T-helper 2 cell (primary cell): ENCODE data around the gene ALDH1A1.
A peak's percentile ranks its signal among the peaks of the same experiment; 100 is the strongest.
"Not testable (repeated sequence)": the region's sequence is repeated elsewhere in the genome, so short reads cannot be mapped to it uniquely, and the experiment has no call there.

Source experiments
- DNase-seq, 5 experiments: peaks; one replicate each; pipeline versions ENCODE4 v3.0.0 to v3.0.0-alpha.2; 2012 to 2022

The ALDH1A1 gene

DNA sequence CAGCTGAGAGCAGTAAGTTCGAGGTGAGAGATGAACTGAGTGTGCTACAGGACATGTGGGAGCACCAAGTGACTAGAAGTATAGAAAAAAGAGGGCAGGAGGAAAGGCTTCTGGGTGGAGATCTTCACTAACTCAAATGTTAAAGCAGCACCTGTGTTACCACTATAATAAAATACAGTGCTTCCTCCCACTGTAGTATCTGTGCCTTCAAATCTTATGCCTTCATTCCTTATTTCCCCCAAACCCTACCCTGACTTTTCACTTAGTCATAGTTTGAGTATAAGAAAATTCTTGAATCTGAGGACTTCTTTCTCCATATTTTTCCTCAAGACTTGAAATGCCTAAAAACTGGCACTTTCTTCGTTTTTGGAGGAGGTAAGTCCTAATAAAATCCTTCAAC, 61.8 kb downstream of the ALDH1A1 start:
- DNase-seq = no peak

DNA sequence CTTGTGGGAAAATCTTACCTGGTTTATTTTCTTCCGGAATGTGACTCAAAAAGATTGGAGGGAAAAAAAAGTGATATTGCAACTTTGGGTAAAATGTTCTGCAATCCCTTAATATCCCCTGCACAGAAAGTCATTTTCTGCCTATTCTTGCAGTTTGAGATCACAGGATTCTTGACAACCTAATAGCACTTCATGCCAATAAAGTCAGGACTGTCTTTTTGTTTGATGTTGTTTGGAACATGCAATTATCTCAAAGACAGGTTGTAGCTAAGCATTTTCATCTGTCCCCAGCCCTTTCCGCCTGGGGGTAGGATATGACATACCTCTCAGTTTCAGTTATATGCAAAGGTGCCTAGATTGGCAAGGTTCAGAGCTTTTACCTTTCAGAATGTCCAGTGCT, 63.9 kb downstream of the ALDH1A1 start:
- no peak for DNase-seq

DNA sequence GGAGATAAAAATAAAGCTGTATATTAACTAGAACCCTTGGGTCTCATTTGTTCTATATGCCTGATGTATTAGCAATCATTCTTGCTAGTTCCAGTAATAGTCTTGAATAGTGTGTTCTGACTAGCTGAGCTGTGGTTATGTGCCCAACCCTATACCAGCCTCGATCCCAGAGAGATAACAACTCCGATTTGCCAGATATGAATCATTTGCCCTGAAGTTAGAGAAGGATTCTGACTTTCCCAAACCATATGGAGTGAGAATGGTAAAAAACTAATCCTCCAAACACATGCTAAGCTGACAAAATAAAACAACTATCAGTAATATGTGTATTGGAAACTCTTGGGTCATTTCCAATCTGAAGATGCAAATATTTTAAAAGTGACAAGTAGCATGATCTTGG, 64.8 kb downstream of the ALDH1A1 start:
- no peak for DNase-seq

- DNase-seq = no peak
Measured at GRCh38 chr9:72886386-72886785, 66.5 kb downstream of the ALDH1A1 start.

- DNase-seq = no peak
Measured at GRCh38 chr9:72884508-72884907, 68.3 kb downstream of the ALDH1A1 start.

- no peak for DNase-seq
Measured at GRCh38 chr9:72883875-72884274, 69.0 kb downstream of the ALDH1A1 start.

DNA sequence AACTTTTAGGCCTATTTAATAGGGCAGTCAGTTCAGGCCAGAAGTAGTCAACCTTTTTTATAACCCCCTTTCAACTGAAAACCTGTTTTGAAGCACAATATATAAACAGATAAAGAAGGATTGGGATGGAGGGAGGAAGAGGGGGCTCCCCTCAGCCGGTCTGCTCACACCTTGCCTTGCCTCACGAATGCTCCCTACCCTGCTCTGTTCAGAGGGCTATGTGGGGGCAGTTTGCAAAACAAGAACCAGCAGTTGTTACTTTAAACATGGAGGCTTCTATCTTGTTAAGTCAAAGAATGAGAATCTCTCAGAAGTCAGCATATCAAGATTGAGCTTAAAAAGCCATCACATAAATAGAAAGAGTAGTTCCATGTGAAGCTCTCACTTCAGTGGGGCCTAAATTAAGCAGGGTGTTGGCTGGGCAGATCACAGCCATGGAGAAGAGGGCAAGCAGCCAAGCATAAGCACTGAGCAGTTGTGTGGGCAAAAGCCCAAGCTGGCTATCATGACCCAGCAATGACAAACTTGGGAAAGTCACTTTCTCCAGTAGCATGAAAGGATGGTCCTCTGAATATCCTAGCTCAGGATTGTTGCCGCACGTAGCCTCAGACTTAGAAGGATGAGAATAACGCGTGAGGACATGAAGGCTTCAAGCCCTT, 70.6 kb downstream of the ALDH1A1 start:
- DNase-seq = no peak

DNA sequence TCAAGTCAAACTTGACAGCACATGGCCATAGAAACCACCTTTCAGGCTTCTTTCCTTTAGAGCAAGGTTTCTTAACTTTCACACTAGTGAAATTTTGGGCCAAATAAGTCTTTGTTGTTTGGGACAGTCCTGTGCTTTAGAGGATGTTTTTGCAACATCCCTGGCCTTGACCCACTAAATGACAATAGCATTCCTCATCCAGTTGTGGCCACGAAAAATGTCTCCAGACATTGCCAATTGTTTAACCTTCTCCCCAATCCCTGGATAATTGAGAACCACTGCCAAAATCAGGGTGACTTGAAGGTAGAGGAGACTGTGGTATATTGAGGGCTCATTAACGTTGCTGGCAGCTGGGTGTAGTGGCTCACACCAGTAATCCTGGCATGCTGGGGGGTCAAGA, 72.0 kb downstream of the ALDH1A1 start:
- DNase-seq = no peak

- DNase-seq = no peak
Measured at GRCh38 chr9:72875221-72875620, 77.6 kb downstream of the ALDH1A1 start.

GRCh38 chr9:72874344-72874743, 78.5 kb downstream of the ALDH1A1 start:
- no peak for DNase-seq

DNA sequence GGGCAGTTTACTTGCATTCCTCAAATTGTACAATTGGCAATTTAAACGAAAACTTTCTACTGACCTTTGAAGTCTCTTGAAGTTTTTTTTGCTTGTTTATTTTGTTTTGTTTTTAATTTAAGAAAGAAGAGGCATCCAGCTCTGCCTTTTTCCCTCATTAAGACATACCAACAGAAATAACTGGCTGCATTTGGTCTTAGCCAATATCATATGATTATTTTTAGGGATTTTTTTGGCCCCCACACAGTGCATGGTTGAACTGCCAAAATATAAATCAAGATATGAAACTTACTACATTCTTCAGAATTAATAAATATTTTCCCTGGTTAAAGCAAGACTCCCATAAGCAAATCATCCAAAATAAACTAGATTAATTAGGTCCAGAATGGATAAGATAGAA, 79.4 kb downstream of the ALDH1A1 start:
- DNase-seq = no peak

GRCh38 chr9:72872718-72873117, 80.1 kb downstream of the ALDH1A1 start:
- DNase-seq = no peak

DNA sequence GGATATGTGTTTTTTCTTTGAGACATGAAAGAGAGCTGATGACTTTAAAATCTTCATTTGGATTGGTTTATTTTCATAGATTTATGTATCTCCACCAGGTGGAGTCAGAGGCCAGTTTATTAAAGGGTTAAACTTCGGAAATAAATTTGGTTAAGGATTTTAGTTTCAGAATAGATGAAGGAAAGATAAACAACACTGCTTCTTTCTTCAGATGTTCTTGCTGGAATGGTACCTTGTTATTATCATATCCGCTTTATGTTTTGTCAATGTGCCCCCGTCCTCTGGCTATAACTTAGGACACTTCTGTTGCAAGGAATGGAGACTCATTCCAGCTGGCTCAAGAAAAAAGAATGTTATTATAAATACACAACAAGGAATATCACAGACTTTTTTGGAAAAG, 81.2 kb downstream of the ALDH1A1 start:
- DNase-seq = no peak

GRCh38 chr9:72864327-72864726, 88.5 kb downstream of the ALDH1A1 start:
- no peak for DNase-seq

GRCh38 chr9:72863456-72864094, 89.3 kb downstream of the ALDH1A1 start:
- DNase-seq = no peak

- not testable (repeated sequence) for DNase-seq
Measured at GRCh38 chr9:72862788-72863187, 90.1 kb downstream of the ALDH1A1 start.

DNA sequence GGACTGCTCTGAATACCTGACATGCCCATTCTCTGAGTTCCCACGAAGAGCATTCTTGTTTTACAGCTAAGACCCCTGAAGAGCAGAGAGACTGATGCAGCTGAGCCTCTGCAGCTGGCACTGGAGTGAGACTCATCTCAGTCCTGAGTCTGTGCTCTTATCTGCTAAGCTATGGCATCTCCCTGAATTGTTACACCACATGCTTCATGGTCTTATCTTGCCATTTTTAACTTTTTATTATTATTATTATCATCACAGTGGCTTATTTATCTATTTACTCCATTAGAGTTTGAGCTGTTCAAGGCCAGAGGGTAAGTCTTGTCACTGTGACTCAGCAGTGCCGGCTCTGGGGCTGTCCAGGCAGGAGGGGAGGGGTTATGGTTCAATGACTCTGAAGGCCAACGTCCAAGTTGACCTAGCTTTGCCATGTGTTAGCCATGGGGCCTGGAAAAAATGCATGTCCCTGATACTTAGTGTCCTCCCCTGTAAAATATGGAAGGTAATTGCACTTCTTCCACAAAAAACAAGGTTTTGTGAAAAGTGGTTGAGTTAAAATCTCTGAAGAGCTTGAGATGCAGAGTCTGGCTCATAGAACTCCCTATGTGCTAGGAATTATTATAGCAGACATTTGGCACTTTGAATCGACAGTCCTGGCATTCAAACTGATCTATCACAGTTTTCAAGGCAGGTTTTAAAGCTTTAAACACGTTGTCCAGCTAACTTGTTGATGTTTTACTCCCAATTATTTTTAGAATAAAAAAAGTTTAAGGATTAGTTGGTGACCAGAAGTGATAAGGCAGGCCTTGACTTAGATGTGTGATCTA, 94.6 kb downstream of the ALDH1A1 start:
- DNase-seq = no peak

GRCh38 chr9:72857624-72857996, 95.2 kb downstream of the ALDH1A1 start:
- DNase-seq = no peak

- peak in 1 of 5 experiments; percentile 37 for DNase-seq
Measured at GRCh38 chr9:72856972-72857623, 95.8 kb downstream of the ALDH1A1 start.

DNA sequence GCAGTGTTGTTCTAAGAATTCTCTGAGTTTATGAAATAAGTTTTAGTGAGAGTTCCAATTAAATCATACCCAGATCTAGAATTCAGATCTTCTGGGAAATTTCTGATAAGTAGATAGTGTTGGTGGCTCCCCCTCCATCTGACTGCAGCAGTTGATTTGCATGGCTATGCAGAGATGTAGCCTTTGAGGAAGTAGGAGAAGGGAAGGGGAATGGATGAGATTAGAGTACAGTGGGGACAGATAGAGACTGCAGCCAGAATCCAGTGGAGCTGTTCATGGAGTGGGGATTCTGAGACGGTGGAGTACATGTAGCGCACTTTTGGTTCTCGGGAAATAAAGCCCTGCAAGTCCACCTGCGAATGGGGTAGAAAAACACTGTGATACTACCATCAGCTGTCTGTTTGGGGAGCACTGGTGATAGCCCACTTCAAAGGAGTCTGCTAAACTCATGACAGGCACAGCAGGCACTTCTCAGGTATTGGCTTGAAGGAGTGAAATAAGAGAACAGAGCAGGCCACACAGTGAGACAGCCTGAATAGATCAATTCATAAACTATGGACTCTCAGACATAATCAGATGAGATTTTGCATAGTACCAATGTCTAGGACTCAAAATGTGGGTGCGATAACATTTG, 96.8 kb downstream of the ALDH1A1 start:
- no peak for DNase-seq

DNA sequence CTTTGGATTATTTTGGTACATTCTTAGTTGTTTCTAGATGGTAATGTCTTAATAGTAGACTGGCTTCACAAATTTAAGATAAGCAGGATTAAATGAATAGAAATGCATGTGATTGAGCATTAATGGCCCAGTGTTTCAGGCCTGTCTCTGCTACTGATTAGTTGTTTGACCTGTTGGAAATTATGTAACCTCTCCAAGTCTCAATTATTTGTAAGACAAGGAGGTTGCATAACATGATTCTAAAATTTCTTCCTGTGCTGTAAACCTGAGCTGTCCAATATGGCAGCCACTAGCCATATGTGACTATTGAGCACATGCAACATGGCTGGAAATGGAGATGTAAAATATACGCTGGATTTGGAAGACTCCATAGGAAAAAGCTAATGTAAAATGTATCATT, 97.5 kb downstream of the ALDH1A1 start:
- DNase-seq = no peak
